ENCODE data around the gene NPW.
A peak's percentile ranks its signal among the peaks of the same experiment; 100 is the strongest.

NPW gene

DNA sequence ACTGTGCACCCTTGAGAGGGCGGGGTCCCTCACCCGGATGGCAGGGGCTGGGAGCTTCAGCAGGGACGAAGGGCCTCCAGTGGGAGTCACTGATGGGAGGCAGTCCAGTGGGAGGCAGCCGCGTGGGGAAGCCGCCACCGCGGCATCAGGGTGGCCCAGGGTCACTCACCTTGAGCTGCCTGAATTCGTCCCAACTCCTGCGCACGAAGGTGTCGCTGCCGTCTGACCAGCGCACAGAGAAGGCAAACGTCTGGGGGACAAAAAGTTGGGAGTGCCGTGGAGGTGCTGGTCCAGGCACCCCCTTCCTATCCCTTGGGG lies 38.9 kb upstream of the NPW start:
- no peak for TF ChIP-seq ZFX (IDR thresholded peaks at IDR 0.05; ENCODE audit: borderline replicate concordance)
- TF ChIP-seq, protein P1, sequence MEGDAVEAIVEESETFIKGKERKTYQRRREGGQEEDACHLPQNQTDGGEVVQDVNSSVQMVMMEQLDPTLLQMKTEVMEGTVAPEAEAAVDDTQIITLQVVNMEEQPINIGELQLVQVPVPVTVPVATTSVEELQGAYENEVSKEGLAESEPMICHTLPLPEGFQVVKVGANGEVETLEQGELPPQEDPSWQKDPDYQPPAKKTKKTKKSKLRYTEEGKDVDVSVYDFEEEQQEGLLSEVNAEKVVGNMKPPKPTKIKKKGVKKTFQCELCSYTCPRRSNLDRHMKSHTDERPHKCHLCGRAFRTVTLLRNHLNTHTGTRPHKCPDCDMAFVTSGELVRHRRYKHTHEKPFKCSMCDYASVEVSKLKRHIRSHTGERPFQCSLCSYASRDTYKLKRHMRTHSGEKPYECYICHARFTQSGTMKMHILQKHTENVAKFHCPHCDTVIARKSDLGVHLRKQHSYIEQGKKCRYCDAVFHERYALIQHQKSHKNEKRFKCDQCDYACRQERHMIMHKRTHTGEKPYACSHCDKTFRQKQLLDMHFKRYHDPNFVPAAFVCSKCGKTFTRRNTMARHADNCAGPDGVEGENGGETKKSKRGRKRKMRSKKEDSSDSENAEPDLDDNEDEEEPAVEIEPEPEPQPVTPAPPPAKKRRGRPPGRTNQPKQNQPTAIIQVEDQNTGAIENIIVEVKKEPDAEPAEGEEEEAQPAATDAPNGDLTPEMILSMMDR (IDR thresholded peaks at IDR 0.05): no peak
- peak overlapping the region; percentile 96 for H3K27ac ChIP-seq

DNA sequence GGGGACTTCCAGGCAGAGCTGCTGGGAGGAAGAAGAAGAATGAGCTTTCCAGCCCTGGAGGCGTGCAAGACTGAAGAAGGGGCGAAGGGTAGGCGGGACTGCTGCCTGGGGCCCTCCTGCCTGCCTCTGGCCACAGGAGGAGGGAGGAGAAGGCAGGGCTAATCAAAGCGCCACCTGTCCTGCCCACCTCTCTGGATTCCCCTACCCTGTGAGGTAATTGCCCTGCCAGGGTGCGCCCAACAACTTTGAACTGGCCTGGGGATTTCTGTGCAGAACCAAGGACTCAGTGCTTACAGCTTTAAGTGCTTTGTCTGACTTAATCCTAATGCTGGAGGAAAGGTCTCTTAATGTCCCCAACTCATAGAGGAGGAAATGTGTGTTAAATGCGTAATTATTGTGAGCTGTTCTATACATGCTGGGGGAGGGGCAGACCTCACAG lies 38.2 kb upstream of the NPW start, which contains the start of gene NOXO1:
TSS of gene NOXO1 (minus strand) at position 72 of the 439 bp plus-strand sequence. CDS start 290 bp downstream, outside the sequence.
- peak within 1 kb of the TSS; percentile 96 for H3K27ac ChIP-seq
- TF ChIP-seq ZFX (IDR thresholded peaks at IDR 0.05; ENCODE audit: borderline replicate concordance): no peak
- TF ChIP-seq, protein P1 (IDR thresholded peaks at IDR 0.05): no peak

DNA sequence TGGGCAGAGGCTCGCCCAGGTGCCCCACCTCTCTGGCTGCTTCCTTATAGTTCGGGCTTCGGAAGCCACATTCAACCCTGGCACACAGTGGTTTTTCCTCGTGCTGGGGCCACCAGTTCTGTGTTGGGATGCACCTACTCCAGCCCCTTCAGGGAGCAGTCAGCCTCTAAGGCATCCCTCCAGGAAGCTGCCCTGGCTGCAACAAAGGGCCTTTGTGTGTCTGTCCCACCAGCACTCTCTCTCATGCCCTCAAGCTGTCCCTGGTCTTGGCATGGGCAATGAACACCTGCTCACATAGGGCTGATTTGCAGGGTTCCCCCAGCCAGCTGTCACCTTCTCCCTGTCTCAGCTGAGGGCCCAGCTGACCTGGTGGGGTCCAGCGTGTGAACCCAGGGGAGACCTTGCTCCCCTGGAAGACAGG lies 37.6 kb upstream of the NPW start:
- H3K27ac ChIP-seq: peak overlapping the region; percentile 96
- no peak for TF ChIP-seq ZFX (IDR thresholded peaks at IDR 0.05; ENCODE audit: borderline replicate concordance)
- TF ChIP-seq, protein P1 (IDR thresholded peaks at IDR 0.05): no peak

DNA sequence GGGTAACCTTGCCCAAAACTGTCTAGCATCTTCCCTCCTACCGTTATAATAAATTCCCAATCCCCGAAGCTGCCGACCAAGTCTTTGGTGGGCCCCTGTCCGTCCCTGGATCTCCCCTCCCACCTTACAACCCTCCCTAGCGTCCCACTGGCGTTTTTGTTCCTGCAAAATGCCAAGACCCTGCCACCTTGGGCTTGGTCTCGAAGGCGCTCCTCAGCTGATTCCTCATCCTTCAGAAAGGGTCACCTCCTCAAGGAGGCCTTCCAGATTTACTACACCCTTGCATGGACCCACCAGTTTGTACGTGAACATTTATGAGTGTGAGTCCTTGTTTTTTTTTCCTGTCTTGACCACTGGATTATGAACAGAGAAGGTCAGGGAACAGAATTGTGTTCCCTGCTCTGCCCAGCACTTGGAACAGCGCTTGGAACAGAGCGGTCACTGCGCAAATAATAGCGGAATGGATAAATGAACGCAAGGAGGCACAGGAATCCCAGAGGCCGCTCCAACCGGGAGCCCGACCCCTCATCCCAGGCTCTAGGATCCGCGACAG lies 36.5 kb upstream of the NPW start:
- peak overlapping the region; percentile 96 for H3K27ac ChIP-seq
- TF ChIP-seq ZFX (IDR thresholded peaks at IDR 0.05; ENCODE audit: borderline replicate concordance): no peak
- TF ChIP-seq, protein P1 (IDR thresholded peaks at IDR 0.05): no peak

DNA sequence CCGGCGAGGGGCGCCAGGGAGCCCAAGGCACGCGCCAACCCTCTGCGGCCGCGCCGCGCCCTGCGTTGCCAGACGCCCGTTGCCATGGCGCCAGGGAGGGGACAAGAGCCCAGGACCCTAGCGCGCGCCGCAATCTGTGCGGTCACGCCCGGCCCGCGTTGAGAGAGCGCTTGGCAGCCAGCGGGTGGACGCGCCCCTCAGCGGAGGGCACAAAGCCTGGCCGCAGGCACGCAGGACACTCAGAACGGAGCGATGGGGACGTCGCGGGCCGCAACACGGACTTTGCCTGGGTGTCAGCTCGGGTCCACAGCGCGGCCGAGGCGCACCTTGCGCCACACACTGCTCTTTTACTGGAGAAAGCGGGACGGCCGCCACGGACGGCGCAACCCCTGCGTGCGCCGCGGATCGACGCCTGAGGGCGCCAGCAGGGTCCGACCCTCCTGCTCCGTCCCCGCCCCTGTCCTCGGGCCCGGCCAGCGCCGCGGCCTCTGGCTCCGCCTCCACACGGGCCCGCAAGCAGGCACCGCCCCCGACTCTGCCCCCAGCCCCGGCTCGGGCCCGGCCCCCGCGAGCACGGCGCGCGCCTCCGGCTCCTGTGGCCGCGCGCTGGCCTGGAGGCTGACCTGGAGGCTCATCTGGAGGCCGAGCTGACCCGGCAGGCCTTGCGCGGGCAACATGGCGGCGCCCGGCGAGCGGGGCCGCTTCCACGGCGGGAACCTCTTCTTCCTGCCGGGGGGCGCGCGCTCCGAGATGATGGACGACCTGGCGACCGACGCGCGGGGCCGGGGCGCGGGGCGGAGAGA lies 35.8 kb upstream of the NPW start, which contains the start of gene GFER:
TSS of gene GFER (plus strand) at position 650 of the 803 bp plus-strand sequence. CDS start at position 676, 26 bp downstream.
- peak within 1 kb of the TSS; percentile 96 for H3K27ac ChIP-seq
- TF ChIP-seq, protein P1 (IDR thresholded peaks at IDR 0.05): peak; percentile 67
- TF ChIP-seq ZFX (IDR thresholded peaks at IDR 0.05; ENCODE audit: borderline replicate concordance): no peak

DNA sequence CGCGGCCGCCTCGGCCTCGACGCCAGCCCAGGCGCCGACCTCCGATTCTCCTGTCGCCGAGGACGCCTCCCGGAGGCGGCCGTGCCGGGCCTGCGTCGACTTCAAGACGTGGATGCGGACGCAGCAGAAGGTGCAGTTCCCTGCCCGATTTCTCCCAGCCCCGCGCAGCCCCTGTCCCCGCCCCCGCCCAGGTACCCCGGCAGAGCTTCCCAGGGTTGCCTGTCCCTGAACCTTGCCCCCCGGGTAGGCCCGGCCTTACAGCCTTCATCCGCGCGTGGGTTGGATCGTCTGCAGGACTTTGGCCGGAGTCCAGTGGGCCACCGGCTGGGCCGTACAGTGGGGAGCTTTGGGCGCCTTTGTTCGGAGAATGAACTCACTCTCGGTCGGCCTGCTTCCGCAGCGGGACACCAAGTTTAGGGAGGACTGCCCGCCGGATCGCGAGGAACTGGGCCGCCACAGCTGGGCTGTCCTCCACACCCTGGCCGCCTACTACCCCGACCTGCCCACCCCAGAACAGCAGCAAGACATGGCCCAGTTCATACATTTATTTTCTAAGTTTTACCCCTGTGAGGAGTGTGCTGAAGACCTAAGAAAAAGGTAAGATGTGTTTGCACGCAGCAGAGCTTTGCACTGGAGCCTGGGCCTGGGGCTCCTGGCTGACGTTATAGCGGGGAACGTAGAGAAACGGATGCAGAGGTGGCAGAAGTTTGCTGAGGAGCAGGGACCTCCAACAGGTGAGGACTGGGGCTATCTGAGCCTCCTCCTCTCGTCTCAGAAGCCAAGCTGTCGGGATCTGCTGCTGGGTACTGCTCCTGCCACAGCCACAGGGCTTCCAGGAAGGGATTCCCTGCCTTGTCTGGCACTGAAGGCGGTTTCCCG lies 35.0 kb upstream of the NPW start:
- TF ChIP-seq ZFX (IDR thresholded peaks at IDR 0.05; ENCODE audit: borderline replicate concordance): no peak
- TF ChIP-seq, protein P1 (IDR thresholded peaks at IDR 0.05): no peak
- peak overlapping the region; percentile 96 for H3K27ac ChIP-seq
